AML-193 (cell line): ENCODE results near the gene TNNT2.

ENCODE experiments used
- DNase-seq, 2 experiments: peaks; one replicate each; lab custom pipeline; 2025; lab: John Stamatoyannopoulos, UW

TNNT2 gene

GRCh38 chr1:201334325-201335173, 42.9 kb downstream of the TNNT2 start:
- DNase-seq = no peak

- DNase-seq = no peak
These were observed 44.7 kb downstream of the TNNT2 start for GRCh38 chr1:201332616-201333335.

DNA sequence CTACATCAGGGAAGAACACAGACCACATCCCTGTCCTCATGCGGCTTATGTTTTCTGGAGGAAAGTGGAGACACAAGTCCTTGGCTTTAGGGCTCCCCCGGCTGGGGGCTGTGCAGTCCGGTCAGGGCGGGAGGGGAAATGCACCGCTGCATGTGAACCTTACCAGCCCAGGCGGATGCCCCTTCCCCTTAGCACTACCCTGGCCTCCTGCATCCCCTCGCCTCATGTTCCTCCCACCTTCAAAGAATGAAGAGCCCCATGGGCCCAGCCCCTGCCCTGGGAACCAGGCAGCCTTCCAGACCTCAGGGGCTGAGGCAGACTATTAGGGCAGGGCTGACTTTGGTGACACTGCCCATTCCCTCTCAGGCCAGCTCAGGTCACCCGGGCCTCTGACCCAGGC, 45.5 kb downstream of the TNNT2 start:
- DNase-seq = no peak

- DNase-seq = no peak
These were observed 46.3 kb downstream of the TNNT2 start for GRCh38 chr1:201331166-201331565.

GRCh38 chr1:201330541-201330940, 46.9 kb downstream of the TNNT2 start:
- DNase-seq = no peak

DNA sequence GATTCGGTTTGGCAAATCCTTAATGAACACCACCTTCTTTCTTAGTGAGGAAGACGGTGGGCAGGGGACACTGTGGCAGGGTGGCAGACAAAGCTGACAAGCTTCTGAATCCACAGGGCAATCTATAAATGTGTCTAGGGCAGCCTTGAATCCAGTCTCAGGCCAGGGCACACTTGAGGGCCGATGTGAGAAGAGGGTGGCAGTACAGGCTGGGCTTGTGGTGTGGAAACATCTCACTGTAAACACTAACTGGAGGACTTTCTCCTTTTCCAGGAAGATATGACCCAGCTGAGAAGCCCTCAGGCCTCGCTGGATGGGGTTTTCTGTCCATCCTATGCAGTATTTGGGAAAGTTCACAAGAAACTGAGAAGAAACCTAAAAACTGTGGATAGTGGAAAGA, 47.7 kb downstream of the TNNT2 start:
- no peak for DNase-seq

GRCh38 chr1:201329286-201329685, 48.2 kb downstream of the TNNT2 start:
- no peak for DNase-seq

DNA sequence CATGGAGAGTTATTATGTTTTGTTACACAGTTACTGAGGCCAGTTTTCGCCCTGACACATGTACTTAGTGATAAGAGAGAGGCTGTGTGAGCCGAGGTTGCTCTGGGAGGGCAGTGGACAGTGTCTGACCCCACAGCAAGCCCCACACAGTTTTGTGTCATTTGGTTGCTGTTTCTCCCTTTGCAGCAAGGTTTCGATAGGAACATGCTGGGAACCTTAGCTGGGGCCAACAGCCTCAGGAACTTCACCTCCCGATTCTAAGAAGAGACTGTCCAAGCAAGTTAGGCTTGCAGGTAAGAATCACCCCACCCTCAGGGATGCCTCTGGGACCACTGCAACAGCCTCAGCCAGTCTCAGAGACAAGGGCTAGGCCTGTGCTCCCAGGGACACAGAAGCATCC, 48.9 kb downstream of the TNNT2 start:
- DNase-seq = no peak

DNA sequence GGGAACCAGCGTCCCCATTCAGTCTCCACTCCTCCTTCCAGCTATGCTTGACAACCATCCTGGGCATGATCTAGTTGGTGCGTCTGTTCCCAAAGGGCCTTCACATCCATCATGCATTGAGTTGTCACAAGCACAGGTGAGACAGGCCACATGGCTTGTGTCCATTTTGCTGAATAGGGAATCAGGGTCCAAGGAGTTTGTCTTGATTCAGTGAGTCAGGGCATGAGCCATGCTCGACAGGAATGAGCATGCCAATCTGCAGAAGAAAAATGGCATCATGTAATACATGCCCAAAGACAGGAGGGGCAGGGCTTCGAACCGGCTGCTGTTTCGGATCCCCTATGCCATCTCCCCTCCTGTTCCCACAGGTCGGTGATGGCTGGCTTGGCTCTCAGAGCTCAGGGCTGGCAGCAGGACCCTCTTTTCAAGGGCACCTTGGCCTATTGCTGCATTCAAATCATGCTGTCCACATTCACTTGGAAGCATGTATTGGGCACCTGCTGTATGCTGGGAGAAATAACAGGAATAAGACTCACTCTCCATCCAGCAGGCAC, 49.7 kb downstream of the TNNT2 start:
- no peak for DNase-seq

GRCh38 chr1:201326710-201327109, 50.8 kb downstream of the TNNT2 start:
- DNase-seq = no peak

DNA sequence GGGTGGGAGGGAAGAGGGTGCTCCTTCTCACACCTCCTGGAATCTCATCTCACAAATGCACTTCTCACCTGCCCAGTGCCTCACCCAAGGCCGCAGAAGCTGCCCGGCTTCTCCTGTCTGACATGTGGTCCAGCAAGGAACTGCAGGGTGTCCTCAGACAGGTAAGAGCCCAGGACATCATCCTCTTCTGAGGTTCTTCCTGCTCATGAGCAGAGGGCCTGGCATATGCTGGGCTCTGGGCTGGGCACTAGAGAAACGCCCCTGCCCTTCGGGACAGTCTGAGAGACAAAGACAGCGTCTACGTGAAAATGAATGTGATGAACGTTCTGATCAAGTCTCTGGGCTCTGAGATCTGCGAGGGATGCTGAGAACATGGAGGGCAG, 51.8 kb downstream of the TNNT2 start:
- no peak for DNase-seq

DNA sequence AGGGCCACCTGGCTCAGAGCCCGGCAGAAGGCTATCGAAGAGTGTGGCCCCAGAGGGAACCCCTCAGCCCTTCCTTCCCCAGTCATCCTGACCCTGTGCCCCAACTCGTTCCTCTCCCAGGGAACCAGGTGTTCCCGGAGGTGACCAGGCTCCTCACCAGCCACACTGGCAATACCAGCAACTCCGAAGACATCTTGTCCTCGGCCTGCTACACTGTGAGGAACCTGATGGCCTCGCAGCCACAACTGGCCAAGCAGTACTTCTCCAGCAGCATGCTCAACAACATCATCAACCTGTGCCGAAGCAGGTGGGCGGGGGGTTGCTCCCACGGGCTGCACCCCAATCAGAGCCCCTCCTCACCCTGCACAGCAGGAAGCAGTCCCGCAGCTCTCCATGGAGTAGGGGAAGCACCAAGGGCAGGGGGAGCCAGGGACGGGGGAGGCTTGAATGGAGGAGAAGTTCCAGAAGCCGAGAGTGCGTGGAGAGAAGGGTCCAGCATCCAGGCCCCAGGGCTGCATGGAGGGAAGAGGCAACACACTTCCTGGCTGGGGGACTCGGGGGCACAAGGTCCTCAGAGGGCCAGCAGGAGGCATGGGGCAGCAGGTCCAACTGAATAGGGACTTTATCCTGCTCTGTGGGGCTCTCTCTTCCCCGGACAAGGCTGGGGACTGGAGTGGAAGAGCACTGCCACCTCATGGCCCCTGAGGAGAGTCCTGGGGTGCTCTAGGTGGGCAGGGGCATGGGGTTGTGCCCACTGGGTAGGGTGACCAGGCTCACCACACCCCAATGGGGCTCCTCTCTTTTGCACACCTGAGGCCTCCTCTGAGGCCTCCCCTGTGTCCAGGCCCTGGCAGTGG, 52.4 kb downstream of the TNNT2 start:
- no peak for DNase-seq

- DNase-seq = no peak
These were observed 53.2 kb downstream of the TNNT2 start for GRCh38 chr1:201324306-201324705.

DNA sequence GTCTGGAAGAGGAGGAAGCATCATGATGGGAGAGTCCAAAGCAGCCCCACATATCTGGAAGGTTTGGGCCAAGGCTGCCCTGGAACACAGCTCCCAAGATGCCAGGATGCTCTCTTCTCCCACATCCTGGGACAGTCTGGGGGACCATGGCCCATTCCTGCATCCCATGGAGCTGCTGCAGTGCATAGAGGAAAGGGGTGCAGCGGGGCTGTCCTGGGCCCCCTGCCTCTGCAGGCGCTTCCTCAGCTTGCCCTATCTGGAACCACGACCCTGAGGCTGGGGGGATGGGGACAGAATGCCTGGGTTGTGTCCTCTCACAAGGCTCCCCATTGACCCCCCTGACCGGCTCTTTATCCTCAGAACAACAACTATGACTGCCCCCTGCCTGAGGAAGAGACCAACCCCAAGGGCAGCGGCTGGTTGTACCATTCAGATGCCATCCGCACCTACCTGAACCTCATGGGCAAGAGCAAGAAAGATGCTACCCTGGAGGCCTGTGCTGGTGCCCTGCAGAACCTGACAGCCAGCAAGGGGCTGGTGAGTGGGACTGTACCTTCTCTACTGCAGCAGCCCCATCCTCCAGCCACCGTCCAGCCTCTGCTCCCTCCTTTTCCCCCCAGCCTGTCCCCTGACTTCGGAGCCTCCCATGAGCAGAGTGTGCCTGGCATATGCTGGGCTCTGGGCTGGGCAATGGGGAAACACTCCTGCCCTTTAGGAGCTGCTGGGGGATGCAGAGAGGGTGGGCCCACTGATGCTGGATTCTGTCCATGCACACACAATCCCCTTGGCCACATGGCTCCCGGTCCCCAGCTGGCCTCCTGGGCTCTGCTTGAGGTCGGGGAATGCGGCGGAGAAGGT, 54.6 kb downstream of the TNNT2 start:
- DNase-seq = no peak

GRCh38 chr1:201321826-201322390, 55.6 kb downstream of the TNNT2 start:
- no peak for DNase-seq

- DNase-seq = no peak
These were observed 57.2 kb downstream of the TNNT2 start for GRCh38 chr1:201320168-201320788.

DNA sequence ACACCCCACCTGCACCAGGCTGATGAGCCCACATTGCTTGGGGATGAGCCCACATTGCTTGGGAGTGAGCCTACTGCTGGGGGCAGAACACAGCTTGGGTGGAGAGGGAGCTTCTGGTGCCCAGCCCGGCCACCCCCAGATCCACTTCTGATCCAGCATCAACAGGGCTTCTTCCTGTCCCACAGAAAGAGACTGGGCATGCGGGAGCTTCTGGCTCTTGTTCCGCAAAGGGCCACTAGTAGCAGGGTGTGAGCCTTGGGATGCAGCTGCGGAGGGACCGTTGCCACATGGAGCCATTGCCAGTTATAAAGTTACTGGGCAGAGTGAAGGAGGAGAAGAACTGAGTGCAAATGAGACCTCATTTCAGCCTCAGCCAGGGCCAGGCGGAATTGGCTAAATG, 57.8 kb downstream of the TNNT2 start:
- no peak for DNase-seq

DNA sequence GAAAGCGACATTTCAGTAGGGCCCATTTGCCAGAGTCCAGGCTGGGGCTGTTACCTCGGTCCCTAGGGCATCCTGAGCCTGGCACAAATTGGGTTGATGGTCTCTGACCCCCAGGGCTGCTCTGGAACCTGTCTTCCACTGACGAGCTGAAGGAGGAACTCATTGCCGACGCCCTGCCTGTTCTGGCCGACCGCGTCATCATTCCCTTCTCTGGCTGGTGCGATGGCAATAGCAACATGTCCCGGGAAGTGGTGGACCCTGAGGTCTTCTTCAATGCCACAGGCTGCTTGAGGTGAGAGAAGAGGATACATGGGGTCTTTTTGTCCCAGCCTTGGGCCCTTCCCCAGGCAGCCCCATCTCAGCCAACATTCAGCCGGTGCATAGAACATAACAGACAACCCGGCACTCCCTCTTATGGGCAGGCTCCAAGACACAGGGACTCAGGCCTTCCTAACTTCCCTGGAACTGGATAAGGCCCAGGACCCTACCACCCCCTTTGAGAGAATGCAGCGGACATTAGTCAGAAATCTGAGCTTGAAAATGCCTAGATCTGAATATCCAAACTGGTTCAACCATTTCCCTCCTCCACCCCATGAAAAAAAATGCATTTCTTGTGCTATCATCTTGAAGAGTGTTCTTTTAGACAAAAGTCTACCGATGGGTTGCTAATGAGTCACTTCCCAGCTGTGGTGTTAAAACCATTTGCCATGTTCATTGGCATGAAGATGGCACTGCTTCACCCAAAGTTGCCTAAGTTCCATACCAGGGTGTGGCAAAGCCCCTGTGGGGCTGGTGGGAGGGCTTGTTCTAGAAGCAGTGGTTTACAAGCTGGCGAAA, 58.8 kb downstream of the TNNT2 start:
- DNase-seq = no peak

DNA sequence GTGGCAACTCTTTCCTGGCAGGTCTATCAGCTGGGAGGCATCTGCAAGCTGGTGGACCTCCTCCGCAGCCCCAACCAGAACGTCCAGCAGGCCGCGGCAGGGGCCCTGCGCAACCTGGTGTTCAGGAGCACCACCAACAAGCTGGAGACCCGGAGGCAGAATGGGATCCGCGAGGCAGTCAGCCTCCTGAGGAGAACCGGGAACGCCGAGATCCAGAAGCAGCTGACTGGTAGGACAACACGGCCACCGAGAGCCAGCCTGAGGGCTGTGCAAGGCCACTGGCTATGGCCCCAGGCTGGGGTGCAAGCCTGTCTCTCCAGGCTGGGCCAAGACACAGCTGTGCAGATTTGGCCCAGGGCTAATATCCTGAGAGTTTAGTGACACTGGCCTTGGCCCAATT, 59.9 kb downstream of the TNNT2 start:
- DNase-seq = no peak

- DNase-seq = no peak
These were observed 60.9 kb downstream of the TNNT2 start for GRCh38 chr1:201316556-201316955.
